ENCODE data around the gene RNLS. TPM values are rescaled to one million over a fixed set of nuclear protein-coding genes. Genes with fewer than 3 reads are reported as not detected.
A peak's percentile ranks its signal among the peaks of the same experiment; 100 is the strongest.
"Not testable (repeated sequence)": the region's sequence is repeated elsewhere in the genome, so short reads cannot be mapped to it uniquely, and the experiment has no call there.

The RNLS gene
- total RNA-seq, 2 experiments from 2014 or later = 4.0 to 4.7 TPM

- intact Hi-C loops (cut with micrococcal nuclease) = no loop called here
- H3K9me3 Mint-ChIP-seq = peaks cover 3% of the 10 kb centered on the region
- ChIA-PET CTCF (no interaction called here), POLR2A (no interaction called here)
- H3K27ac Mint-ChIP-seq = no peak overlapping the region
- no peak for DNase-seq
- no peaks in the 10 kb centered on the region for H3K36me3 Mint-ChIP-seq
- no peaks in the 10 kb centered on the region for H3K27me3 Mint-ChIP-seq
- H3K4me1 Mint-ChIP-seq (ENCODE audit: low read depth) = peaks cover 19% of the 10 kb centered on the region
- H3K4me3 Mint-ChIP-seq = no peak overlapping the region
These were observed 301.3 kb downstream of the RNLS start for GRCh38 chr10:88281592-88282347.

DNA sequence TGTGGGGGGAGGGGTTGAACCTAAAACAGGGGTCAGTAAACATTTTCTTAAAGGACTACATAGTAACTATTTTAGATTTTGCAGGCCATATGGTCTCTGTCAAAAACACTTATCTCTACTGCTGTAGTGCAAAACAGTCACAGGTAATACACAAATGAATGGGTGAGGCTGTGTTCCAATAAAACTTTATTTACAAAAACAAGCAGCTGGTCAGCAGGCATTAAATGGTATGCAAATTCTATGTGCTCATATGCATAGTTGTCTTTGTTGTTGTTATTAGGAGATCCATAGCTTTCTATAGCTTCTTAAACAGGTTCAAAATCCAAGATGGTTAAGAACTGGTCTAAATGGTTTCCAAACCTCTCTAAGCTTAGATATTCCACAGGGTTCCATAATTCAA is 302.6 kb downstream of the RNLS start:
- Mint-ChIP-seq H3K27ac (no peak overlapping the region), H3K4me1 (ENCODE audit: low read depth) (peaks cover 19% of the 10 kb centered on the region), H3K36me3 (no peaks in the 10 kb centered on the region), H3K27me3 (no peaks in the 10 kb centered on the region), H3K9me3 (peaks cover 3% of the 10 kb centered on the region), H3K4me3 (no peak overlapping the region)
- intact Hi-C loops (cut with micrococcal nuclease) = no loop called here
- CTCF ChIA-PET = no interaction called here
- DNase-seq = no peak
- POLR2A ChIA-PET = interaction anchor here (1.3 kb wide), 1 partner anchor 463 kb away, joined by 3 read pairs; the partner anchor contains the start of gene ATAD1

DNA sequence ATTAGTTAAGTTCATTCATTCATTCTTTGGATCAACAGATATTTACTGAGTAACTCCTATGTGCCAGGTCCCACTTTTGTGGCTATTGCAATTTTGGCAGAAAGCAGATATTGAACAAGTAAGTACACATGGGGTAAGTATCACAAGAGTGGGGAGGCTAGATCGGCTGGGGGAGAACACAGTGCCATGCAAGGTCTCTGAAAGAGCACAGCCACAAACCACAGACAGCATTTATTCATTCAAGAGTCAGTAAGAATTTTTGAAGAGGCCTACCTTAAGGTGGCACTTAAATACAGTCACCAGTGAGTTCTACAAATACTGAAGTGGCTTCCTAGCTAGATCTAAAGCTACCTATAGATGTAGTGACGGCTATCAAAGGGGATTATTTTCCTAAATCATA is 304.2 kb downstream of the RNLS start:
- Mint-ChIP-seq H3K4me3 (no peak overlapping the region), H3K36me3 (no peaks in the 10 kb centered on the region), H3K27ac (no peak overlapping the region), H3K4me1 (ENCODE audit: low read depth) (peaks cover 22% of the 10 kb centered on the region), H3K9me3 (peaks cover 3% of the 10 kb centered on the region), H3K27me3 (no peaks in the 10 kb centered on the region)
- CTCF ChIA-PET = no interaction called here
- intact Hi-C loops (cut with micrococcal nuclease) = loop anchor here (10.0 kb wide), 1 partner anchor 546 kb away; no protein-coding TSS in a partner anchor
- DNase-seq = no peak
- POLR2A ChIA-PET = no interaction called here

DNA sequence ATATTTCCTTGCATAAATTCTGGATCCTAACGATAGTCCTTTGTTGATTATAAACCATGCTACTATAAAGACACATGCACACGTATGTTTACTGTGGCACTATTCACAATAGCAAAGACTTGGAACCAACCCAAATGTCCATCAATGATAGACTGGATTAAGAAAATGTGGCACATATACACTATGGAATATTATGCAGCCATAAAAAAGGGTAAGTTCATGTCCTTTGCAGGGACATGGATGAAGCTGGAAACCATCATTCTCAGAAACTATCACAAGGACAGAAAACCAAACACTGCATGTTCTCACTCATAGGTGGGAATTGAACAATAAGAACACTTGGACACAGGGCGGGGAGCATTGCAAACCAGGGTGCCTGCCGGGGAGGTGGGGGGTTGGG is 306.2 kb downstream of the RNLS start:
- H3K9me3 Mint-ChIP-seq, DNase-seq, H3K4me3 Mint-ChIP-seq, H3K36me3 Mint-ChIP-seq, POLR2A ChIA-PET, H3K27ac Mint-ChIP-seq, CTCF ChIA-PET, H3K27me3 Mint-ChIP-seq: not testable (repeated sequence)
- intact Hi-C loops (cut with micrococcal nuclease) = loop anchor here (10.0 kb wide), 1 partner anchor 548 kb away; no protein-coding TSS in a partner anchor
- H3K4me1 Mint-ChIP-seq (ENCODE audit: low read depth) = peaks cover 32% of the 10 kb centered on the region

DNA sequence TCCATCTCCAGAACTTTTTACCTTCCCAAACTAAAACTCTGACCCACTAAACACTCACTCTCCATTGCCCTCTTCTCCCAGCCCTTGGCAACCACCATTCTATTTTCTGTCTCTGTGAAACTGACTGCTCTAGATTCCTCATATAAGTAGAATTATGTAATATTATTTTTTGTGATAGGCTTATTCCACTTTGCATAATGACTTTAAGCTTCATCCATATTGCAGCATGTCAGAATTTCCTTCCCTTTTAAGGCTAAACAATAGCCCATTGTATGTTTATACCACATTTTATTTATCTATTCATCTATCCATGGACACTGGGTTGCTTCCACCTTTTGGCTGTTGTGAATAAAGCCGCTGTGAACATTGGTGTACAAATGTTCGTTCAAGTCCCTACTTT is 308.8 kb downstream of the RNLS start:
- intact Hi-C loops (cut with micrococcal nuclease) = loop anchor here (5.0 to 10.0 kb wide), 3 partner anchors 457 to 628 kb away; partner anchors contain the start of gene ATAD1
- no peaks in the 10 kb centered on the region for H3K27me3 Mint-ChIP-seq
- peaks cover 42% of the 10 kb centered on the region for H3K4me1 Mint-ChIP-seq (ENCODE audit: low read depth)
- peaks cover 3% of the 10 kb centered on the region for H3K9me3 Mint-ChIP-seq
- no peak for DNase-seq
- H3K4me3 Mint-ChIP-seq = no peak overlapping the region
- no peak overlapping the region for H3K27ac Mint-ChIP-seq
- POLR2A ChIA-PET = no interaction called here
- H3K36me3 Mint-ChIP-seq = no peaks in the 10 kb centered on the region
- CTCF ChIA-PET = no interaction called here

- intact Hi-C loops (cut with micrococcal nuclease) = loop anchor here (5.0 to 10.0 kb wide), 3 partner anchors 456 to 629 kb away; partner anchors contain the start of gene ATAD1
- CTCF ChIA-PET = no interaction called here
- Mint-ChIP-seq H3K4me1 (ENCODE audit: low read depth) (peaks cover 38% of the 10 kb centered on the region), H3K27ac (no peak overlapping the region), H3K27me3 (no peaks in the 10 kb centered on the region), H3K4me3 (no peak overlapping the region), H3K36me3 (no peaks in the 10 kb centered on the region), H3K9me3 (peaks cover 3% of the 10 kb centered on the region)
- POLR2A ChIA-PET = no interaction called here
- no peak for DNase-seq
These were observed 309.6 kb downstream of the RNLS start for GRCh38 chr10:88273567-88273966.

DNA sequence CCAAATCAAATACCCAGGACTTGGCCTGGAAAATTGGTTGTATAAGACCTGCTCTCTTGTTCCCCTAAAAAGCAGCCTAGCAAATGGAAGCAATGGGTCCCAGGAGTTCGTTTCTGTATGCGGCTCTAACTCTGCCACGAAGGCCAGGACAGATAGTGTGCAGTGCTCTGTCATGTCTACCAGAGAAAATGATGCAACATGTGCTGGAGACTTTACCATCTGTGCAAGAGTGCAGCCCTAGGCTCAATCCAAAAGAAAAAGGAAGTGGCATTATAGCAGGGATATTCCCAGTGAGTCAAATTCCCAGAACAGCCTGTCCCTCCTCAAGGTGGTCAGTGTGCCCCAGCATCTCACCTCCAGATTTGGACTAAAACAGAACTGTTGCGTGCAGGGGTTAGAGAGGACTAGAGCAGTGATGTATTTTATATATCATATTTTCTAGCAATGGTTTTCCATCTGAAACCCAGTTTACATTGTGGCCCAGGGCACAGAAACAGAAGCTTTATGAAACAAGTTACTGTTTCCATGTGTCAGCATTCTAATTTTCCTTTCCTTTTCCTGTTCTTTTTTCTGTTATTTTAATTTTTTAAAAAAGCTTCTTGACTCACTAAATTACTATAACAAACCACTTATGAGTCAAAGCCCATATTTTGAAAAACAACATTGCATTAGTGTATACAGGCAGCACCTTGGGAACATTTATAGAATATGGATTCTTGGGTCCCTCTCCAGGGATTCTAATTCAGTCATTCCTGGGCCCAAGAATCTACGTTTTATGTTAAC is 311.2 kb downstream of the RNLS start:
- Mint-ChIP-seq H3K27ac (peak overlapping the region; percentile 90), H3K4me3 (peak overlapping the region; percentile 40), H3K27me3 (peaks cover 1% of the 10 kb centered on the region), H3K36me3 (no peaks in the 10 kb centered on the region), H3K4me1 (ENCODE audit: low read depth) (peaks cover 39% of the 10 kb centered on the region), H3K9me3 (peaks cover under 1% of the 10 kb centered on the region)
- DNase-seq = peak; percentile 33
- CTCF ChIA-PET = interaction anchor here (1.0 to 2.3 kb wide), 6 partner anchors 77 to 281 kb away, joined by 3 to 8 read pairs (median 4); no protein-coding TSS in a partner anchor
- POLR2A ChIA-PET = interaction anchor here (0.8 to 3.1 kb wide), 8 partner anchors 20 to 454 kb away, joined by 3 to 24 read pairs (median 4); partner anchors contain the start of genes ATAD1, KLLN and PTEN
- intact Hi-C loops (cut with micrococcal nuclease) = loop anchor here (1.0 to 10.0 kb wide), 12 partner anchors 18 to 630 kb away; partner anchors contain the start of gene ATAD1

DNA sequence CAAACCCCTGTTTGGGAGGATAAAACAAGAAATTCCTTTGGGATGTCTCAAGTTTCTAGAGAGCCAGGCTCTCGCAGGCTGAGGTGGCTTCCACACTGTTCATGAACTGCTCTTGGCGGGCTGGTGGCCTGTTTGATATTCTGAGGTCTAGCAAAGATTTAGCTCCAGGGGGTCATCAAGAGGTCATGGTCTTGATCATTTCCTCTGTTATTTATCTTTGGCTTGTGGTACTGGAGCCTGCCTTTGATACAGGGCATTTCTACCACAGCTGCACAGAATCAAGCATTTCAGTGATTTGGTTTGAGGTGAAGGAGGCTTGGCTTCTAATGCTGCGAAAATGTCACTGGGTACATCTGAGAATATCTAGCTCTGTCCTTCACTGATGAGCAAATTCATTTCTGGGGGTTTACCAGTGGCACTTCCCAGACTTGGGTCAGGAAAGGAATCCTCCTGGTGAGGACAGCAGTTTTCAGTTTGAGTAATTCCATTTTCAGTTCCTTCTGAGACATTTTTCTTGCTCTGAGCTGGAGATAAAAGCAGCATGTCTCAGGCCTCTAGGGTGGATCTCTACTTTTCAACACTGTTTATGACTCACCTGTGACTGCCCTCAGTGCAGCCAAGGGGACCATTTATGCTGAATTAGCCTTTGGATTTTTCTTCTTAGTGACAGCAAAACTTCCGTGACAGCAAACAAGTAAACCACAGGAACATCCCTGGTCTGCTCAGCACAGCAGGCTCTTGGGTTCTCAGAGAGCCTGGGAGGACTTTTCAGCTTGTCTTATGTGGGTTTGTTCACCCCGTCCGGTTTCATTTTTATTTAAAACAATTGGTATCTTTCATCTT is 312.0 kb downstream of the RNLS start:
- H3K9me3 Mint-ChIP-seq = no peaks in the 10 kb centered on the region
- H3K36me3 Mint-ChIP-seq = no peaks in the 10 kb centered on the region
- intact Hi-C loops (cut with micrococcal nuclease) = loop anchor here (1.0 to 10.0 kb wide), 12 partner anchors 17 to 631 kb away; partner anchors contain the start of gene ATAD1

GRCh38 chr10:88270061-88270808 is 312.9 kb downstream of the RNLS start:
- H3K4me1 Mint-ChIP-seq (ENCODE audit: low read depth) = peaks cover 45% of the 10 kb centered on the region
- no peaks in the 10 kb centered on the region for H3K9me3 Mint-ChIP-seq
- POLR2A ChIA-PET = interaction anchor here (1.2 to 3.1 kb wide), 4 partner anchors 22 to 205 kb away, joined by 4 to 24 read pairs (median 8); no protein-coding TSS in a partner anchor
- H3K27me3 Mint-ChIP-seq = peaks cover 1% of the 10 kb centered on the region
- no peaks in the 10 kb centered on the region for H3K36me3 Mint-ChIP-seq
- no peak overlapping the region for H3K27ac Mint-ChIP-seq
- CTCF ChIA-PET = interaction anchor here (0.6 to 2.3 kb wide), 5 partner anchors 75 to 1527 kb away, joined by 3 to 8 read pairs (median 5); no protein-coding TSS in a partner anchor
- intact Hi-C loops (cut with micrococcal nuclease) = loop anchor here (2.0 to 10.0 kb wide), 4 partner anchors 115 to 632 kb away; partner anchors contain the start of gene ATAD1
- no peak overlapping the region for H3K4me3 Mint-ChIP-seq
- no peak for DNase-seq

More for the DNA sequence above, 312.0 kb downstream of the RNLS start:
- ChIA-PET POLR2A (interaction anchor here (0.8 to 3.1 kb wide), 9 partner anchors 20 to 453 kb away, joined by 3 to 24 read pairs (median 4); partner anchors contain the start of genes ATAD1, KLLN and PTEN), CTCF (interaction anchor here (0.6 to 2.3 kb wide), 7 partner anchors 76 to 1528 kb away, joined by 3 to 8 read pairs (median 3); no protein-coding TSS in a partner anchor)
- peak overlapping the region; percentile 90 for H3K27ac Mint-ChIP-seq
- peak; percentile 70 for DNase-seq
- peaks cover 1% of the 10 kb centered on the region for H3K27me3 Mint-ChIP-seq
- peak overlapping the region; percentile 40 for H3K4me3 Mint-ChIP-seq
- peaks cover 45% of the 10 kb centered on the region for H3K4me1 Mint-ChIP-seq (ENCODE audit: low read depth)

- no peak overlapping the region for H3K4me3 Mint-ChIP-seq
- ChIA-PET CTCF (no interaction called here), POLR2A (no interaction called here)
- intact Hi-C loops (cut with micrococcal nuclease) = no loop called here
- H3K27me3 Mint-ChIP-seq = peaks cover 1% of the 10 kb centered on the region
- DNase-seq = no peak
- H3K27ac Mint-ChIP-seq = no peak overlapping the region
- peaks cover 6% of the 10 kb centered on the region for H3K9me3 Mint-ChIP-seq
- H3K4me1 Mint-ChIP-seq (ENCODE audit: low read depth) = peaks cover 9% of the 10 kb centered on the region
- no peaks in the 10 kb centered on the region for H3K36me3 Mint-ChIP-seq
These were observed 320.4 kb downstream of the RNLS start for GRCh38 chr10:88262591-88263234.
